Measurements from ENCODE around the gene GPR183.

GRCh38 chr13:99335603-99336002, 28.4 kb upstream of the GPR183 start:
- TF ChIP-seq EZH2 (IDR thresholded peaks at IDR 0.05; ENCODE audit: low read length, missing control alignments) (no peak), CTCF (conservative IDR thresholded peaks at IDR 0.05 in 1 of 2, IDR thresholded peaks at IDR 0.05 in 1 of 2; ENCODE audit: low read depth in 1 of 2, low read length in 2 of 2) (no peak)
